ENCODE results near the gene POLR1C.

Gene POLR1C

GRCh38 chr6:43510827-43511163 lies 6.1 kb upstream of the POLR1C start:
- Histone ChIP-seq H3K9me3 (ENCODE audit: insufficient read depth, low read length, severe bottlenecking) (no peaks in the 10 kb centered on the region), H3K36me3 (ENCODE audit: insufficient read depth, low read length) (peaks cover 56% of the 10 kb centered on the region), H3K27ac (ENCODE audit: low read length) (no peak overlapping the region), H3K27me3 (ENCODE audit: insufficient read depth, low read length, poor library complexity) (no peaks in the 10 kb centered on the region), H3K79me2 (ENCODE audit: insufficient read depth, low read length) (peaks cover 20% of the 10 kb centered on the region), H3K9ac (ENCODE audit: low read depth, low read length) (no peak overlapping the region), H2AFZ (ENCODE audit: low read depth, low read length) (no peak overlapping the region), H3K4me1 (ENCODE audit: insufficient read depth, low read length) (peaks cover 17% of the 10 kb centered on the region), H4K20me1 (ENCODE audit: insufficient read depth, low read length) (peaks cover 14% of the 10 kb centered on the region), H3K4me2 (ENCODE audit: insufficient read depth, low read length) (no peak overlapping the region), H3K4me3 (ENCODE audit: low read depth in 1 of 2, low read length in 2 of 2) (no peak overlapping the region)
- ATAC-seq (ENCODE audit: insufficient read depth, low read depth) = no peak
- no peak for TF ChIP-seq CTCF (IDR thresholded peaks at IDR 0.05; ENCODE audit: borderline replicate concordance, extremely low read depth, low read length, poor library complexity, severe bottlenecking)
- no peak for TF ChIP-seq EZH2 (IDR thresholded peaks at IDR 0.05; ENCODE audit: borderline replicate concordance, low read depth, low read length, severe bottlenecking)
- DNase-seq = no peak

DNA sequence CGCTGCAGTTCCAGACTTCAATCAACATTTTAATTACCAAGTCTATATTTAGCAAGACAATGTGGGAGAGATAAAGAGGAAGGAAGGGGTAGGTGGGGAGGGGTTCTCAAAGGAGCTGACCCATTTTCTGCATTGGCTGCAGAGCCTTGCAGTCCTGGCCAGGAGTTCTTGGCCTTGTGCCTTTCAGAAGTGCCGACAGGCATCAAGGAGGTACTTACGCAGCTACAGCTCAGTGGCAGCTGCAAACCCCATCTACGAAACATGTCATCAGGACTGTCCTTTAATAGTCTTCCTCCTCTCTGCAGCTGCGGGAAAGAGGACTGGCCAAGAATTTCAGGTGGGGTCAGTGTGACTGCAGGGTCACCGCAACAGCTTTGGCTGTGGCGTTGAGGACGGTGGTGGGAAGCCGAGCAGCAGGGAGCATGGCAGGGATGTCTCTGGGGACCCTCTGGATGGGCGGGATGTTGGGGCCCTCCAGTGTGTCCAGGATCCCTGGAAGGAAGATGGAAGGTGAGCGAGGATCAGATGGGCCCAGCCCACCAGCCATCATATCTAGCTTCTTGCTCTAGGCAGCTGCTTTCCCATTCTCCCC lies 5.0 kb upstream of the POLR1C start:
- Histone ChIP-seq H4K20me1 (ENCODE audit: insufficient read depth, low read length) (peaks cover 16% of the 10 kb centered on the region), H3K4me1 (ENCODE audit: insufficient read depth, low read length) (peaks cover 20% of the 10 kb centered on the region)
- no peak for ATAC-seq (ENCODE audit: insufficient read depth, low read depth)

DNA sequence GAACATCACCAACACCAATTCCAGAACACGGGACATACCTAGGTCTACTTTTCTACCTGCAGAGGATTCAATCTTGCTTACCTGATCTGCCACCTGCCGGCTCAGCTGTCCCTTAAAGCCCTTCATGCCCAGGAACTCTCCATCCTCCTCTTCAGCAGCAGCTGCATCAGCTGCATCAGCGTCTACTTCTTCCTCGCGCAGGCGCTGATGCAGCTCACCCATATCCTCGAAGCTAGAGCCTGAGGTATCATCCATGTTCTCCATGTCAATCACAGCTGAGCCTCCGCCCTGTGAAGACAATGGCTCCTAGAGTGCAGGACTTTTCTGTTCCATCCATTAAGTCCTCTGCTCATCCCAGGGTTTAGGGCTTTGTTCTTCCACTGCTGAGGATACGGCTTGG lies 1.1 kb upstream of the POLR1C start:
- H3K27ac ChIP-seq (ENCODE audit: low read length) = peak overlapping the region; percentile 87
- no peak for ATAC-seq (ENCODE audit: insufficient read depth, low read depth)
- no peaks in the 10 kb centered on the region for H3K27me3 ChIP-seq (ENCODE audit: insufficient read depth, low read length, poor library complexity)
- peaks cover 20% of the 10 kb centered on the region for H4K20me1 ChIP-seq (ENCODE audit: insufficient read depth, low read length)
- no peak overlapping the region for H2AFZ ChIP-seq (ENCODE audit: low read depth, low read length)
- H3K9me3 ChIP-seq (ENCODE audit: insufficient read depth, low read length, severe bottlenecking) = no peaks in the 10 kb centered on the region
- peaks cover 58% of the 10 kb centered on the region for H3K79me2 ChIP-seq (ENCODE audit: insufficient read depth, low read length)
- peak overlapping the region; percentile 82 to 85 for H3K4me3 ChIP-seq (ENCODE audit: low read depth in 1 of 2, low read length in 2 of 2)
- peak overlapping the region; percentile 85 for H3K9ac ChIP-seq (ENCODE audit: low read depth, low read length)
- no peak for DNase-seq
- H3K36me3 ChIP-seq (ENCODE audit: insufficient read depth, low read length) = peaks cover 71% of the 10 kb centered on the region
- H3K4me2 ChIP-seq (ENCODE audit: insufficient read depth, low read length) = peak overlapping the region; percentile 89
- H3K4me1 ChIP-seq (ENCODE audit: insufficient read depth, low read length) = peaks cover 39% of the 10 kb centered on the region
- TF ChIP-seq EZH2 (IDR thresholded peaks at IDR 0.05; ENCODE audit: borderline replicate concordance, low read depth, low read length, severe bottlenecking) (no peak), CTCF (IDR thresholded peaks at IDR 0.05; ENCODE audit: borderline replicate concordance, extremely low read depth, low read length, poor library complexity, severe bottlenecking) (no peak)

More for the DNA sequence above, 5.0 kb upstream of the POLR1C start:
- Histone ChIP-seq H3K27me3 (ENCODE audit: insufficient read depth, low read length, poor library complexity) (no peaks in the 10 kb centered on the region), H3K9ac (ENCODE audit: low read depth, low read length) (no peak overlapping the region), H3K79me2 (ENCODE audit: insufficient read depth, low read length) (peaks cover 30% of the 10 kb centered on the region), H3K4me2 (ENCODE audit: insufficient read depth, low read length) (no peak overlapping the region), H3K27ac (ENCODE audit: low read length) (no peak overlapping the region), H3K4me3 (ENCODE audit: low read depth in 1 of 2, low read length in 2 of 2) (no peak overlapping the region), H2AFZ (ENCODE audit: low read depth, low read length) (no peak overlapping the region), H3K9me3 (ENCODE audit: insufficient read depth, low read length, severe bottlenecking) (no peaks in the 10 kb centered on the region), H3K36me3 (ENCODE audit: insufficient read depth, low read length) (peaks cover 55% of the 10 kb centered on the region)
- TF ChIP-seq EZH2 (IDR thresholded peaks at IDR 0.05; ENCODE audit: borderline replicate concordance, low read depth, low read length, severe bottlenecking) (no peak), CTCF (IDR thresholded peaks at IDR 0.05; ENCODE audit: borderline replicate concordance, extremely low read depth, low read length, poor library complexity, severe bottlenecking) (no peak)
- DNase-seq = no peak

DNA sequence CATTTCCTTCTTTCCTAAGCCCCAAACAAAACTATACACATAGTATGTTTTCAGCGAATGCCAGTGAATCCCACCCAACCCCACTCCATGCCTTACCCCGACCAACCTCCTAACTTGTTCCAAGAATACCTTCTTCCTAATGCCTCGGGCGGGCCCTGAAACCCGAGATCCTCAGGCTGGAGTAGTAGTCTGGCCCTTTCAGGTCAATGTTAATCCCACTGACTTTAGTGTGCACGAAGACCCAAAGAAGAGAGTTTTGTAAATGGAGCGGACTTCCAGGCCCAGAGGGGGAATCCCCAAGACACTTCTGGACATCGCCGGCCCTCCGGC lies 557 bp upstream of the POLR1C start:
- H3K79me2 ChIP-seq (ENCODE audit: insufficient read depth, low read length) = peaks cover 58% of the 10 kb centered on the region
- peak overlapping the region; percentile 87 for H3K27ac ChIP-seq (ENCODE audit: low read length)
- no peaks in the 10 kb centered on the region for H3K9me3 ChIP-seq (ENCODE audit: insufficient read depth, low read length, severe bottlenecking)
- H3K36me3 ChIP-seq (ENCODE audit: insufficient read depth, low read length) = peaks cover 71% of the 10 kb centered on the region
- H3K4me1 ChIP-seq (ENCODE audit: insufficient read depth, low read length) = peaks cover 39% of the 10 kb centered on the region
- DNase-seq (no peak), ATAC-seq (ENCODE audit: insufficient read depth, low read depth) (no peak)
- peak overlapping the region; percentile 89 for H3K4me2 ChIP-seq (ENCODE audit: insufficient read depth, low read length)
- H4K20me1 ChIP-seq (ENCODE audit: insufficient read depth, low read length) = peaks cover 20% of the 10 kb centered on the region
- no peaks in the 10 kb centered on the region for H3K27me3 ChIP-seq (ENCODE audit: insufficient read depth, low read length, poor library complexity)
- TF ChIP-seq CTCF (IDR thresholded peaks at IDR 0.05; ENCODE audit: borderline replicate concordance, extremely low read depth, low read length, poor library complexity, severe bottlenecking) (no peak), EZH2 (IDR thresholded peaks at IDR 0.05; ENCODE audit: borderline replicate concordance, low read depth, low read length, severe bottlenecking) (no peak)
- H3K9ac ChIP-seq (ENCODE audit: low read depth, low read length) = peak overlapping the region; percentile 85
- peak overlapping the region; percentile 87 for H2AFZ ChIP-seq (ENCODE audit: low read depth, low read length)
- H3K4me3 ChIP-seq (ENCODE audit: low read depth in 1 of 2, low read length in 2 of 2) = peak overlapping the region; percentile 82 to 85
